ENCODE results near the gene MAML2.

Gene MAML2

DNA sequence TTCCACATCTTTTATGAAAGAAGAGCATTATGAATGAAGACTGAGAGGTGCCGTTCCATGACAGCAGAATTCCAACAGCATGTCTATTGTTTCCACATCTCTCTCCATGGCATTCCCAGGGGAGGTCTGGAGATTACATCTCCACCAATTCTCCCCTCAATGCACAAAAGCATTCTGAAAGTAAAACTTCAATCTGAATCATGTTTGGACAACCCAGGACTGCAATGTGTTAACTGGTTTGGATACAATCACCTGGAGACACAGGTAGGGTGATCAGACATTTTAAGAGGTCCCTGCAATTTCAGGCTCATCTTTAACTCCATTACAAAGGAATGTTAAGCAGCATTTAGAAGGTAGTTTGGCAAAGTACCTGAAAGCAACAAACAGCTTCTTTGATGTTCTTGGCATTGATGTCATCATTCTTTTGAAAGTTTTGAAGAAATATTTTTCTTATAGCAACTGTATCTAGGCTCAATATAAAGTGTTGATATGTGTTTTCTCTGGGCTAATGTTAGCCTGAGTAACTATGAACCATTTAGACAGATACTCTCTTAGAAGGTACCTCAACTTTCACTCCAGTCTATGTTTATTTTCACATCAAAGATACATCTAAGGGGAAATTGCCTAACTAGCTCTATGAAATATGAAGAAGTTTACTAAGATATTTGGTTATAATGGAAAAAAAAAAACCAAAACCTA, 237.6 kb downstream of the MAML2 start:
- TF ChIP-seq, protein P1, sequence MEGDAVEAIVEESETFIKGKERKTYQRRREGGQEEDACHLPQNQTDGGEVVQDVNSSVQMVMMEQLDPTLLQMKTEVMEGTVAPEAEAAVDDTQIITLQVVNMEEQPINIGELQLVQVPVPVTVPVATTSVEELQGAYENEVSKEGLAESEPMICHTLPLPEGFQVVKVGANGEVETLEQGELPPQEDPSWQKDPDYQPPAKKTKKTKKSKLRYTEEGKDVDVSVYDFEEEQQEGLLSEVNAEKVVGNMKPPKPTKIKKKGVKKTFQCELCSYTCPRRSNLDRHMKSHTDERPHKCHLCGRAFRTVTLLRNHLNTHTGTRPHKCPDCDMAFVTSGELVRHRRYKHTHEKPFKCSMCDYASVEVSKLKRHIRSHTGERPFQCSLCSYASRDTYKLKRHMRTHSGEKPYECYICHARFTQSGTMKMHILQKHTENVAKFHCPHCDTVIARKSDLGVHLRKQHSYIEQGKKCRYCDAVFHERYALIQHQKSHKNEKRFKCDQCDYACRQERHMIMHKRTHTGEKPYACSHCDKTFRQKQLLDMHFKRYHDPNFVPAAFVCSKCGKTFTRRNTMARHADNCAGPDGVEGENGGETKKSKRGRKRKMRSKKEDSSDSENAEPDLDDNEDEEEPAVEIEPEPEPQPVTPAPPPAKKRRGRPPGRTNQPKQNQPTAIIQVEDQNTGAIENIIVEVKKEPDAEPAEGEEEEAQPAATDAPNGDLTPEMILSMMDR (conservative IDR thresholded peaks at IDR 0.05; ENCODE audit: low read depth): no peak
- DNase-seq (ENCODE audit: low spot score): no peak
- ChIA-PET CTCF (interaction anchor here (0.6 kb wide), 3 partner anchors 184 to 1758 kb away, joined by 3 read pairs; no protein-coding TSS in a partner anchor), POLR2A (ENCODE audit: low non-redundant PET) (no interaction called here)
- no peak overlapping the region for H3K27ac ChIP-seq

DNA sequence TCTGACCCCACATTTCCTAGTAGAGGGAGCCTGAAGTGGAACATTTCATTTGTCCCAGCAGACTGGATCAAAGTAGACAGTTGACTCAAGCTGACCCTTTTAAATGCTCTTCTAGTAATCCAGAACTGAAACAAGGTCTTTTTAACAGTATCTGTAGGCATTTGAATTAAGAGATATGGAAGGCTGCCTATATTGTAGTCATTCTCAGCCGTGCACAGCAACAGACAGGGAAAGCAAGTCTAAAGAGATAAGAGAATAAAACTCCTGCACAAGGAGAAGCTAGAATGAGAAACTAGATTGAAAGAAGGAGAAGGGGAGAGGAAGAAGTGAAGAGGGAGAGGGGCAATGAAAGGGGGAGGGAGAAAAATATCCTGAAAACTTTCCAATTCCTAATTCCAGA, 238.5 kb downstream of the MAML2 start:
- H3K27ac ChIP-seq: no peak overlapping the region
- ChIA-PET CTCF (interaction anchor here (0.6 kb wide), 1 partner anchor 185 kb away, joined by 3 read pairs; no protein-coding TSS in a partner anchor), POLR2A (ENCODE audit: low non-redundant PET) (no interaction called here)
- no peak for DNase-seq (ENCODE audit: low spot score)
- TF ChIP-seq, protein P1 (conservative IDR thresholded peaks at IDR 0.05; ENCODE audit: low read depth): no peak

DNA sequence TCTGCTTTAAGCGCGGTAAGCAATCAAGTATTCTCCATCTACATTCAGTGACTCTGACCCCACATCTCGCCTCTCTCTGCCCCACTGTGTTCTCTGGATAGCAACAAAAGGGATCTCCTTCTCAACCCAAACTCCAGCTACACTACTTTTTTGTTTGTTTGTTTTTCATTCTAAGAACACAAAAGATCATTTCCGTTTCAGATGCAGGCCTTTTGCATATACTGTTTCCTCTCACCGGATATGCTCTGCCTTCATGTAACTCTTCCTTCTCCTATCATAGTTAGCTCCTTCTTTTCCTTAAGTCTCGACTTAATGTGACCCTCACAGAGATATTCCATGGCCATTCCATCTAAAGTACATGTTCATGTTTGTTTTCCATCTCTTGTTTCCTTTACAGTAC, 239.3 kb downstream of the MAML2 start:
- ChIA-PET POLR2A (ENCODE audit: low non-redundant PET) (no interaction called here), CTCF (interaction anchor here (0.5 kb wide), 1 partner anchor 191 kb away, joined by 3 read pairs; no protein-coding TSS in a partner anchor)
- TF ChIP-seq, protein P1 (conservative IDR thresholded peaks at IDR 0.05; ENCODE audit: low read depth): no peak
- no peak overlapping the region for H3K27ac ChIP-seq
- DNase-seq (ENCODE audit: low spot score): no peak

DNA sequence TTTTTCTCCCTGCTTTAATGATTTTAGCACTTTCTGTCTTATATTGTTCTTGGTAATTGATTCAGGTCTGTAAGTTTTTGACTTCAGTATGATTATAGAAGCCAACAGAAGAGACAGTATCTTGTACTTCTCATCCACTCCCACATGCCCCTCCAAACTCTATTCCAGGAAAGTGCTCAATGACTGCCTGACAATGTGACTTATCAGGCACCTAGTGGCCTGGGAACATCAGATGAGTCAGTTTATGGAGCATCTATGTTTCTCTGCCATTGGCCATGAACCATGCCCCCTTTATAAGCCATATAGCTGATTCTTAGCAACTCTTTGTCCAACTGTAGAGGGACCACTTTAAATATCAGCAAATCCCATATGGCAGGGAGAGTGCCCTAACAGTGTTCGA, 239.9 kb downstream of the MAML2 start:
- no peak for DNase-seq (ENCODE audit: low spot score)
- ChIA-PET POLR2A (ENCODE audit: low non-redundant PET) (no interaction called here), CTCF (interaction anchor here (0.5 kb wide), 1 partner anchor 192 kb away, joined by 3 read pairs; no protein-coding TSS in a partner anchor)
- no peak overlapping the region for H3K27ac ChIP-seq
- TF ChIP-seq, protein P1 (conservative IDR thresholded peaks at IDR 0.05; ENCODE audit: low read depth): no peak

DNA sequence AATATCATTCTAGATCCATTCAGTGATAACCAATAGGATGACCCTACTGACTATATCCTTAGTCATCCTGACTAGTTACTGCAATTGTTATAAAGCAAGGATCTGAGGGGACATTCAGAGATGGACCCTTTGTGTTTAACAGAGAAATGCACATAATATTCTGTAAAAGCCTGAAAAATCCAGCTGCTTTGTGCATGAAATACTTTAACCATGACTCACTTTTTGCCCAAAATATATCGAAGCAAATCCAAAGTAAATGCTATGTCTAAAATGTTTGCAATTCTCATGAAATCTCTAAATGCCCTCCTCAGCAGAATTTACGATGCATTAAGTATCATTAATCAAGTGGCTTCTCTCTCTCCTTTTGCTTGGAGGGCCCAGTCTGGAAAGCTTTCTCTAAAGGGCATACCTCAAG, 240.3 kb downstream of the MAML2 start:
- no peak for DNase-seq (ENCODE audit: low spot score)
- no peak overlapping the region for H3K27ac ChIP-seq
- ChIA-PET CTCF (no interaction called here), POLR2A (ENCODE audit: low non-redundant PET) (no interaction called here)
- TF ChIP-seq, protein P1 (conservative IDR thresholded peaks at IDR 0.05; ENCODE audit: low read depth): no peak

DNA sequence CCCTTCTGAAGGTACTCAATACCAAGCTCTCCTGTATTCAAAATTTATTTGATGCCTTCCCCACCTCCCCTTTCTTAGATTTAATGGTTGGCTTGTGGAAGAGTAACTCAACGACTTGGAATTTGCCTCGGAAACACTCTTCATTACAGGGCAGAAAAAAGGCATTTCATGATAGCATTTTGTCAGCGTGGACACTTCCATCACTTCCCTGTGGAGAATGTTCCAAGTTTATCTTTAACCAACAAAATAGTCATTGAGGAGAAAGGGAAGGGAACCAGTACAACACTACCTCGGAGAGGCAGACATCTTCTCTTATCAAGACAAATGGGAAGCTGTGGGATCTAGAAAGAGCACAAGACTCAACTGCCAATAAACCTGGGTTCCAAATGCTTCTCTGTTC, 241.8 kb downstream of the MAML2 start:
- ChIA-PET POLR2A (ENCODE audit: low non-redundant PET) (no interaction called here), CTCF (interaction anchor here (0.6 to 0.8 kb wide), 2 partner anchors 12 to 22 kb away, joined by 3 to 4 read pairs; no protein-coding TSS in a partner anchor)
- no peak for DNase-seq (ENCODE audit: low spot score)
- no peak overlapping the region for H3K27ac ChIP-seq
- TF ChIP-seq, protein P1 (conservative IDR thresholded peaks at IDR 0.05; ENCODE audit: low read depth): no peak
